Stimulated activated naive CD4-positive, alpha-beta T cell (primary cell): ENCODE measurements around the gene APEH.

Experiments
- DNase-seq, 6 experiments: peaks; one replicate each; lab custom pipeline; 2025; lab: John Stamatoyannopoulos, UW

APEH gene

GRCh38 chr3:49650637-49651036 is 23.5 kb upstream of the APEH start:
- no peak for DNase-seq

- no peak for DNase-seq
Observed at GRCh38 chr3:49652218-49652902, 21.8 kb upstream of the APEH start.

DNA sequence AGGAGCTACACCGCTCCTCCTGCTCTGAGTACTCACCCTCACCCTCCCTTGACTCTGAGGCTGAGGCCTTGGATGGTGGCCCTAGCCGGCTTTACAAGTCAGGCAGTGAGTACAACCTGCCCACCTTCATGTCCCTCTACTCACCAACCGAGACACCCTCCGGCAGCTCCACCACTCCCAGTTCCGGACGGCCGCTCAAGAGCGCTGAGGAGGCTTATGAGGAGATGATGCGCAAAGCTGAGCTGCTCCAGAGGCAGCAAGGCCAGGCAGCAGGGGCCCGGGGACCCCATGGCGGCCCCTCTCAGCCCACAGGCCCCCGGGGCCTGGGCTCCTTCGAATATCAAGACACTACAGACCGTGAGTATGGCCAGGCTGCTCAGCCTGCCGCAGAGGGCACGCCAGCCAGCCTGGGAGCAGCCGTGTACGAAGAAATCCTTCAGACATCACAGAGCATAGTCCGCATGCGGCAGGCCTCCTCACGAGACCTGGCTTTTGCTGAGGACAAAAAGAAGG is 21.2 kb upstream of the APEH start:
- DNase-seq, result no peak

DNA sequence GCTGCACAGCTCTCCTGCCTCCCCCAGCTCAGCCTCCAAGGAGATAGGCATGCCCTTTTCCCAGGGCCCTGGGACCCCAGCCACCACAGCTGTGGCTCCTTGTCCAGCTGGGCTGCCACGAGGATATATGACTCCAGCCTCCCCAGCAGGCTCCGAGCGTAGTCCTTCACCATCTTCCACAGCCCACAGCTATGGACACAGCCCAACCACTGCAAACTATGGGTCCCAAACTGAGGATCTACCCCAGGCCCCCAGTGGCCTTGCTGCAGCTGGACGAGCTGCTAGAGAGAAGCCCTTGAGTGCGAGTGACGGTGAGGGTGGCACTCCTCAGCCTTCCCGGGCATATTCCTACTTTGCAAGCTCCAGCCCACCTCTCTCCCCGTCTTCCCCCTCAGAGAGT is 20.5 kb upstream of the APEH start:
- no peak for DNase-seq

GRCh38 chr3:49654176-49654825 is 19.9 kb upstream of the APEH start:
- no peak for DNase-seq

DNA sequence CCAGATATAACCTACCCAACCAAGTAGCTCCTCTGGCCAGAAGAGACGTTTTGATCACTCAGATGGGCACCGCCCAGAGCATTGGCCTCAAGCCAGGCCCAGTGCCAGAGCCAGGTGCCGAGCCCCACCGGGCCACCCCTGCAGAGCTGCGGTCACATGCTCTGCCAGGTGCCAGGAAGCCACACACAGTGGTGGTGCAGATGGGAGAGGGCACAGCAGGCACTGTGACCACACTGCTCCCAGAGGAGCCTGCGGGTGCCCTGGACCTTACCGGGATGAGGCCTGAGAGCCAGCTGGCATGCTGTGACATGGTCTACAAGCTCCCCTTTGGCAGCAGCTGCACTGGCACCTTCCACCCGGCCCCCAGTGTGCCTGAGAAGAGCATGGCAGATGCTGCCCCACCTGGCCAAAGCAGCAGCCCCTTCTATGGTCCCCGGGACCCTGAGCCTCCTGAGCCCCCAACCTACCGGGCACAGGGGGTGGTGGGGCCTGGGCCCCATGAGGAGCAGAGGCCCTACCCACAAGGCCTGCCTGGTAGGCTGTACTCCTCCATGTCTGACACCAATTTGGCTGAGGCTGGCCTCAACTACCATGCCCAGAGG is 19.1 kb upstream of the APEH start:
- DNase-seq, result no peak

DNA sequence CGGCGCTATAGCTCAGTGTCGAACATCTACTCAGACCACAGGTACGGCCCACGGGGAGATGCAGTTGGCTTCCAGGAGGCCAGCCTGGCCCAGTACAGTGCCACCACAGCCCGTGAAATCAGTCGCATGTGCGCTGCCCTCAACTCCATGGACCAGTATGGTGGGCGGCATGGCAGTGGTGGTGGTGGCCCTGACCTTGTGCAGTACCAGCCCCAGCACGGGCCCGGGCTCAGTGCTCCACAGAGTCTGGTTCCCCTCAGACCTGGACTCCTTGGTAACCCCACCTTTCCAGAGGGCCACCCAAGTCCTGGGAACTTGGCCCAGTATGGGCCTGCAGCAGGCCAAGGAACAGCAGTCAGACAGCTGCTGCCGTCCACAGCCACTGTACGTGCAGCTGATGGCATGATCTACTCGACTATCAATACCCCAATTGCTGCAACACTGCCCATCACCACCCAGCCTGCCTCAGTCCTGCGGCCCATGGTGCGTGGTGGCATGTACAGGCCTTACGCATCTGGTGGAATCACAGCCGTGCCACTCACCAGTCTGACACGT is 18.3 kb upstream of the APEH start:
- DNase-seq, result no peak

GRCh38 chr3:49656541-49657112 is 17.5 kb upstream of the APEH start:
- no peak for DNase-seq

DNA sequence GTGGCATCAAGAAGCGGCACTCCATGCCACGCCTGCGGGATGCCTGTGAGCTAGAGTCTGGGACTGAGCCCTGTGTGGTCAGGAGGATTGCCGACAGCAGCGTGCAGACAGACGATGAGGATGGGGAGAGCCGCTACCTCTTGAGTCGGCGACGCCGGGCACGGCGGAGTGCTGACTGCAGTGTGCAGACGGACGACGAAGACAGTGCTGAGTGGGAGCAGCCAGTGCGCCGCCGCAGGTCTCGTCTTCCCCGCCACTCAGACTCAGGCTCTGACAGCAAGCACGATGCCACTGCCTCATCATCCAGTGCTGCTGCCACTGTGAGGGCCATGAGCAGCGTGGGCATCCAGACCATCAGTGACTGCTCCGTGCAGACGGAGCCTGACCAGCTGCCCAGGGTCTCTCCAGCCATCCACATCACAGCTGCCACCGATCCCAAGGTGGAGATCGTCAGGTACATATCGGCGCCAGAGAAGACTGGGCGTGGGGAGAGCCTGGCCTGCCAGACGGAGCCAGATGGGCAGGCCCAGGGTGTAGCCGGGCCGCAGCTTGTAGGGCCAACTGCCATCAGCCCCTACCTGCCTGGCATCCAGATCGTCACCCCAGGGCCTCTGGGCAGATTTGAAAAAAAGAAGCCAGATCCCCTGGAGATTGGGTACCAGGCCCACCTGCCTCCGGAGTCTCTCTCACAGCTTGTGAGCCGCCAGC is 16.8 kb upstream of the APEH start:
- DNase-seq, result no peak

DNA sequence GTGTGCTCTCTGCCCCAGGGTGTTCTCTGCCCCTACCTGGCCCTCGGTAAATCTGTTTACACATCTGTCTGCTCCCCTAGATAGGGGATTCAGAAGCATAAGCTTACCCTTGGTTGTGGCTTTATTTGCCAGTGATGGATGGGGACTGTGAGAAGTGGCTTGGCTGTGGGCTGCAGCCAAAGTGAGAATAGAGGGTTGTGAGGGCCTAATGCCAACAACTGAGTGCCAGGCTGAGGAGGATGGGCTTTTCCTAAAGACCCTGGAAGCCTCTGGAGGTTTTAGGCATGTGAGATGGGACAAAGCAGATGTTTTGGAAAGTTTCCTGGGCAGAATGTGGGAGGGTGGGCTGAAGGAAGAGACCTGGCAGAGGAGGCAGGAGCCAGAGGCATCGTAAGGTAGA is 15.4 kb upstream of the APEH start:
- no peak for DNase-seq

DNA sequence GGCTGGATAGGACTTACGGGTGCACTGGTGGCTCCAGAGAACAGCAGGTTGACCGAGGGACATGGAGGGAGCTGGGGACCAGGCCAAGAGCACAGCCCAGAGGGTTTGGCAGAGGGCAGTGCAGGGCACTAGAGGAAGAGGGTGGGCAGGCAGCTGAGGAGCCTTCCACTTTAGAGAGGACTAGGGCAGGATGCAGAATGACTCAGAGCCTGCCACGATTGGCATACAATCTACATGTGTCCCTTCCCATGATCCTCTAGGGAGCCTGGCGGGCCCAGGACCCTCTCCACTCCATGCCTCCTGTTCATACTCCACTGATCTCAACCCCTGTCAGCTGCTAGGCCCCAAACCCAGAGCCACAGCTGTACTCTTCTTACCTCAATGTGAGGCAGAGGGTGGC is 14.4 kb upstream of the APEH start:
- DNase-seq, result no peak

GRCh38 chr3:49661281-49661680 is 12.9 kb upstream of the APEH start:
- DNase-seq, result no peak

DNA sequence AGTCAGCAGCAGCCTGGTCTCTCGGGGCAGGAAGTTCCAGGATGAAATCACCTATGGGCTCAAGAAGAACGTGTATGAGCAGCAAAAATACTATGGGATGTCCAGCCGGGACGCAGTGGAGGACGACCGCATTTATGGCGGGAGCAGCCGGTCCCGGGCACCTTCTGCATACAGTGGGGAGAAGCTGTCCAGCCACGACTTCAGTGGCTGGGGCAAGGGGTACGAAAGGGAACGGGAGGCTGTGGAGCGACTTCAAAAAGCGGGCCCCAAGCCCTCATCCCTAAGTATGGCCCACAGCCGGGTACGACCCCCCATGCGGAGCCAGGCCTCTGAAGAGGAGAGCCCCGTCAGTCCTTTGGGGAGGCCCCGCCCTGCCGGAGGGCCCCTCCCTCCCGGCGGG is 12.1 kb upstream of the APEH start:
- no peak for DNase-seq

- DNase-seq, result no peak
Observed at GRCh38 chr3:49662720-49663413, 11.3 kb upstream of the APEH start.

GRCh38 chr3:49663831-49664230 is 10.3 kb upstream of the APEH start:
- no peak for DNase-seq

- no peak for DNase-seq
Observed at GRCh38 chr3:49664300-49664699, 9.9 kb upstream of the APEH start.

- DNase-seq, result no peak
Observed at GRCh38 chr3:49665822-49666519, 8.2 kb upstream of the APEH start.

DNA sequence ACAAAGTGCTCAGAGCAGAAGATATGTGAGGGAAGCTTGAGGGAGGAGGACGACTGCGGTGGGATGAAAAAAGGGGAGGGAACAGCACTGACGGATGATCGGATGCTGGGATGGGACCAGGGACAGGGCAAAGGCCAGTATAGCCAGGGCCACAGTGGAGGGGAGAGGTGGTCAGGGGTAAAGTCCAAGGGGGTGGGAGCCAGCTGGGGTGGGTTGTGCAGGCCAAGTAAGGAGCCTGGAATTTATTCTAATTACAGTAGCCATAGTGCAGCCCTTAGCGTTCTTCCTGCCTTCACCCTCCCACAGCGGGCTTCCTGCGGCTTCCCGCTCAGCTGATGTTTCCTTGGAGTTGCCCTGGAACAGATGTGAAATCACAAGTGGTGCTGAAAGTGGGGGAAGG is 7.6 kb upstream of the APEH start:
- DNase-seq, result no peak

- no peak for DNase-seq
Observed at GRCh38 chr3:49667701-49668413, 6.3 kb upstream of the APEH start.

DNA sequence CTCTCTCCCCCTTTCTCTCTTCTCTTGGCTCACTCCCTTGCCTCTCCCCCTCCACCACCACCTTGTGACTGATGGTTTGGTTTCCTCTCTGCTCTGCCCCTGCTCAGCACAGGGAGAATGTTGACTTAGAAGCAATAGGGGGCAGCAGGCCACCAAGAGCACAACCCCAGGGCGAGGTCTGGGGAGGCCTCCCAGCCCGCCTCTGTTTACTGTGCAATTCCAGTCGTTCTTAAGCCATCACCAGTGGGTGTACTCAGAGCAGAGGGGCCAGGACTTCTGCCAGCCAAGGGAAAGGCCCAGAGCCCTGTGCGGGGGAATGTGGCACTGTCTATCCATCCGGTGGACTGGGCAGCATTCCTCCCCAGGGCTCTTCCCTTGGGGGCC is 5.7 kb upstream of the APEH start:
- DNase-seq, result no peak
